Fibroblast of pulmonary artery (primary cell): ENCODE measurements around the gene PLEKHG3.

Source experiments
- DNase-seq: peaks from one replicate; pipeline ENCODE4 v3.0.0-alpha.2; 2010; ENCODE audit warnings: low read depth
- H3K4me3 ChIP-seq: replicated peaks from 2 replicates; pipeline ENCODE4 v1.5.1; 2011; ENCODE audit warnings: low read depth, mild to moderate bottlenecking, control low read depth, low read length, moderate library complexity
- TF ChIP-seq, protein P1 (sequence below): IDR thresholded peaks from 2 replicates; pipeline ENCODE4 v1.5.1; 2011; ENCODE audit warnings: mild to moderate bottlenecking, control low read depth, low read length, inconsistent platforms; ENCODE audit errors: missing control alignments

Gene PLEKHG3

GRCh38 chr14:64671591-64671990 lies 32.6 kb upstream of the PLEKHG3 start:
- TF ChIP-seq, protein P1, sequence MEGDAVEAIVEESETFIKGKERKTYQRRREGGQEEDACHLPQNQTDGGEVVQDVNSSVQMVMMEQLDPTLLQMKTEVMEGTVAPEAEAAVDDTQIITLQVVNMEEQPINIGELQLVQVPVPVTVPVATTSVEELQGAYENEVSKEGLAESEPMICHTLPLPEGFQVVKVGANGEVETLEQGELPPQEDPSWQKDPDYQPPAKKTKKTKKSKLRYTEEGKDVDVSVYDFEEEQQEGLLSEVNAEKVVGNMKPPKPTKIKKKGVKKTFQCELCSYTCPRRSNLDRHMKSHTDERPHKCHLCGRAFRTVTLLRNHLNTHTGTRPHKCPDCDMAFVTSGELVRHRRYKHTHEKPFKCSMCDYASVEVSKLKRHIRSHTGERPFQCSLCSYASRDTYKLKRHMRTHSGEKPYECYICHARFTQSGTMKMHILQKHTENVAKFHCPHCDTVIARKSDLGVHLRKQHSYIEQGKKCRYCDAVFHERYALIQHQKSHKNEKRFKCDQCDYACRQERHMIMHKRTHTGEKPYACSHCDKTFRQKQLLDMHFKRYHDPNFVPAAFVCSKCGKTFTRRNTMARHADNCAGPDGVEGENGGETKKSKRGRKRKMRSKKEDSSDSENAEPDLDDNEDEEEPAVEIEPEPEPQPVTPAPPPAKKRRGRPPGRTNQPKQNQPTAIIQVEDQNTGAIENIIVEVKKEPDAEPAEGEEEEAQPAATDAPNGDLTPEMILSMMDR = peak; percentile 80
- peak; percentile 83 for DNase-seq

GRCh38 chr14:64673316-64673715 lies 30.9 kb upstream of the PLEKHG3 start:
- DNase-seq = no peak
- TF ChIP-seq, protein P1 = no peak

More at GRCh38 chr14:64671591-64671990, 32.6 kb upstream of the PLEKHG3 start:
- H3K4me3 ChIP-seq = no peak overlapping the region

DNA sequence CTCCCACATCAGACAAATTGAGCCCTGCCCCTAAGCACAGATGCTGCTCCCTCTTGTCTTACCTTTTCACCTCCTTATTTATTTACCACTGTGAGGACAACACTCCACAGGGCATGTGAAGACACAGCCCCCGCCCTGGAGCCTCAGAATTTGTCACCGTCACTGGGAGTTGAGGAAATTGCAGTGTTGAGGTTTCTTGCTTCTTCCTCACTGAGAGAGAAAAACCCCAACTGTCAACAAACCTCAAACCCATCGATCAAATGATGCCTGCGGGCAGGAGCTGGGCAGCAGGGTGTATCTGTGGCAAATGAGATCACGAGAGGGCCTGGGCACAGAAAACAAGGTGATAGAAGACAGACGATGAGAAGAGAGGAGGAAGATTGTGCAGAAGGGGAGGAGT lies 30.5 kb upstream of the PLEKHG3 start:
- no peak for DNase-seq
- no peak overlapping the region for H3K4me3 ChIP-seq
- TF ChIP-seq, protein P1 = no peak

More at GRCh38 chr14:64673316-64673715, 30.9 kb upstream of the PLEKHG3 start:
- no peak overlapping the region for H3K4me3 ChIP-seq

- no peak for DNase-seq
- H3K4me3 ChIP-seq = no peak overlapping the region
- TF ChIP-seq, protein P1 = no peak
Measured at GRCh38 chr14:64674829-64675228, 29.4 kb upstream of the PLEKHG3 start.

GRCh38 chr14:64675312-64675711 lies 28.9 kb upstream of the PLEKHG3 start:
- no peak overlapping the region for H3K4me3 ChIP-seq
- TF ChIP-seq, protein P1 = no peak
- DNase-seq = no peak

- no peak for DNase-seq
- H3K4me3 ChIP-seq = no peak overlapping the region
- TF ChIP-seq, protein P1 = no peak
Measured at GRCh38 chr14:64676410-64677008, 27.7 kb upstream of the PLEKHG3 start.
